A549 (cell line): ENCODE results near the gene DYNC1I1. TPM values are rescaled to one million over a fixed set of nuclear protein-coding genes. Genes with fewer than 3 reads are reported as not detected.

Source experiments
- ATAC-seq, 2 experiments: fragments of 200-7000 bp in 1 of 2; fragments of >200 bp in 1 of 2; cut with Nextera tagmentation in 1 of 2; cut with Tn5 transposase in 1 of 2; 3 replicates each; pipeline versions ENCODE4 v1.8.0 to v1.9.1; 2018 to 2020; ENCODE audit warnings: mild to moderate bottlenecking in 1 of 2, moderate library complexity in 1 of 2
- CTCF ChIA-PET: fragments of 300-600 bp; sonication (Branson Sonifier 250); formaldehyde crosslinking; extraction: SDS; loops from one replicate; lab custom pipeline; 2021; ENCODE audit warnings: antibody characterized with exemption, inconsistent platforms; lab: Yijun Ruan, JAX
- POLR2A ChIA-PET: fragments of 350-600 bp; formaldehyde crosslinking; extraction: SDS; loops from one replicate; lab custom pipeline; 2021; ENCODE audit warnings: antibody characterized with exemption, inconsistent platforms; lab: Yijun Ruan, JAX
- DNase-seq, 2 experiments: peaks; one replicate each; pipeline versions ENCODE4 v3.0.0 to v3.0.0-alpha.2; 2011 to 2016; ENCODE audit warnings: low read depth in 1 of 2, low spot score in 1 of 2
- FAIRE-seq: peaks from 2 replicates; lab custom pipeline; 2011; peaks lifted over from hg19 to GRCh38; lab: Jason Lieb, UNC
- H3K27ac ChIP-seq, 2 experiments: fragments of >200 bp; sonication (Bioruptor Twin); formaldehyde crosslinking; 3 replicates each; pipeline ENCODE4 v1.5.1; 2016 to 2017
- H3K4me1 ChIP-seq: fragments of >200 bp; sonication (Bioruptor Twin); formaldehyde crosslinking; 3 replicates; pipeline ENCODE4 v1.6.1; 2016
- H3K4me2 ChIP-seq: fragments of >200 bp; sonication (Bioruptor Twin); formaldehyde crosslinking; 3 replicates; pipeline ENCODE4 v1.6.1; 2016
- H3K4me3 ChIP-seq: fragments of >200 bp; sonication (Bioruptor Twin); formaldehyde crosslinking; 3 replicates; pipeline ENCODE4 v1.5.1; 2016
- H3K9me3 ChIP-seq: fragments of >200 bp; sonication (Bioruptor Twin); formaldehyde crosslinking; 3 replicates; pipeline ENCODE4 v1.6.1; 2016
- ATOH8 ChIP-seq: fragments of 250-450 bp; sonication (Bioruptor Pico); IDR thresholded peaks from 2 replicates; pipeline ENCODE4 v1.5.0; 2020; ENCODE audit warnings: low read depth, mild to moderate bottlenecking, moderate library complexity
- CBX2 ChIP-seq: fragments of 200-600 bp; sonication (generic); IDR thresholded peaks from 2 replicates; pipeline ENCODE4 v1.6.1; 2016; ENCODE audit warnings: low read depth, mild to moderate bottlenecking, borderline replicate concordance
- E2F6 ChIP-seq: IDR thresholded peaks from 2 replicates; pipeline ENCODE4 v1.6.1; 2012; ENCODE audit warnings: low read depth, borderline replicate concordance
- EHF ChIP-seq: fragments of 250-450 bp; sonication (Bioruptor Pico); IDR thresholded peaks from 2 replicates; pipeline ENCODE4 v1.5.0; 2020; ENCODE audit warnings: mild to moderate bottlenecking
- EHMT2 ChIP-seq: fragments of 200-600 bp; sonication (generic); IDR thresholded peaks from 2 replicates; pipeline ENCODE4 v1.6.1; 2016; ENCODE audit warnings: antibody characterized with exemption, low read depth, mild to moderate bottlenecking, moderate library complexity
- ELK1 ChIP-seq: fragments of 150-350 bp; IDR thresholded peaks from 2 replicates; pipeline ENCODE4 v1.6.1; 2014; ENCODE audit warnings: low read depth, mild to moderate bottlenecking, low read length
- FOSB ChIP-seq: fragments of 250-450 bp; sonication (Bioruptor Pico); IDR thresholded peaks from 2 replicates; pipeline ENCODE4 v1.5.0; 2020; ENCODE audit warnings: mild to moderate bottlenecking, moderate library complexity
- FOSL2 ChIP-seq, 2 experiments: fragments of 450-650 bp in 1 of 2; fragments of >200 bp in 1 of 2; sonication (Bioruptor Twin) in 1 of 2; formaldehyde crosslinking; IDR thresholded peaks; 2 replicates each; pipeline versions ENCODE4 v1.5.0 to v1.6.1; 2016 to 2020; ENCODE audit warnings: mild to moderate bottlenecking in 1 of 2, moderate library complexity in 1 of 2
- HES2 ChIP-seq: fragments of >200 bp; sonication (Bioruptor Twin); formaldehyde crosslinking; IDR thresholded peaks from 2 replicates; pipeline ENCODE4 v1.6.1; 2016
- HEYL ChIP-seq: fragments of 250-450 bp; sonication (Bioruptor Pico); IDR thresholded peaks from 2 replicates; pipeline ENCODE4 v1.8.0; 2021; ENCODE audit warnings: mild to moderate bottlenecking, moderate library complexity
- HOXB5 ChIP-seq: fragments of 250-450 bp; sonication (Bioruptor Pico); IDR thresholded peaks from 2 replicates; pipeline ENCODE4 v1.5.0; 2020; ENCODE audit warnings: mild to moderate bottlenecking, moderate library complexity
- JUN ChIP-seq, 2 experiments: fragments of >200 bp; sonication (Bioruptor Twin); formaldehyde crosslinking; IDR thresholded peaks; 2 replicates in 1 of 2; 3 replicates in 1 of 2; pipeline ENCODE4 v1.6.1; 2016 to 2017
- JUNB ChIP-seq: fragments of >200 bp; sonication (Bioruptor Twin); formaldehyde crosslinking; IDR thresholded peaks from 2 replicates; pipeline ENCODE4 v1.6.1; 2016
- KDM1A ChIP-seq: fragments of 200-600 bp; sonication (generic); IDR thresholded peaks from 2 replicates; pipeline ENCODE4 v1.6.1; 2016; ENCODE audit warnings: low read depth, mild to moderate bottlenecking
- MAFK ChIP-seq: fragments of 450-650 bp; IDR thresholded peaks from 2 replicates; pipeline ENCODE4 v1.6.1; 2014; ENCODE audit not compliant: partially characterized antibody
- MAZ ChIP-seq: fragments of 150-350 bp; IDR thresholded peaks from 2 replicates; pipeline ENCODE4 v1.6.1; 2014; ENCODE audit warnings: antibody characterized with exemption, low read depth, low read length, borderline replicate concordance
- MYC ChIP-seq: IDR thresholded peaks from 2 replicates; pipeline ENCODE4 v1.6.1; 2012; ENCODE audit warnings: mild to moderate bottlenecking, inconsistent platforms, low read length, improper control_type of control experiment, borderline replicate concordance
- NR3C1 ChIP-seq: fragments of >200 bp; sonication (Bioruptor Twin); formaldehyde crosslinking; IDR thresholded peaks from 3 replicates; pipeline ENCODE4 v1.6.1; 2017
- POLR2A ChIP-seq: IDR thresholded peaks from 2 replicates; pipeline ENCODE4 v1.6.1; 2012; ENCODE audit warnings: mild to moderate bottlenecking, low read length
- RAD21 ChIP-seq, 2 experiments: fragments of >200 bp in 1 of 2; sonication (Bioruptor Twin) in 1 of 2; formaldehyde crosslinking in 1 of 2; IDR thresholded peaks in 1 of 2; conservative IDR thresholded peaks in 1 of 2; 2 replicates in 1 of 2; 3 replicates in 1 of 2; pipeline ENCODE4 v1.6.1; 2012 to 2018; ENCODE audit warnings: inconsistent platforms in 1 of 2
- RARB ChIP-seq: fragments of 250-450 bp; sonication (Bioruptor Pico); IDR thresholded peaks from 2 replicates; pipeline ENCODE4 v1.8.0; 2021; ENCODE audit warnings: mild to moderate bottlenecking, moderate library complexity
- RFX5 ChIP-seq: fragments of 450-650 bp; IDR thresholded peaks from 2 replicates; pipeline ENCODE4 v1.7.1; 2014; ENCODE audit warnings: antibody characterized with exemption, mild to moderate bottlenecking, moderate library complexity
- RNF2 ChIP-seq: fragments of 200-600 bp; sonication (generic); IDR thresholded peaks from 2 replicates; pipeline ENCODE4 v1.6.1; 2016; ENCODE audit warnings: low read depth, mild to moderate bottlenecking, antibody characterized with exemption, moderate library complexity, borderline replicate concordance
- TFCP2L1 ChIP-seq: fragments of 250-450 bp; sonication (Bioruptor Pico); IDR thresholded peaks from 2 replicates; pipeline ENCODE4 v1.5.0; 2021; ENCODE audit warnings: mild to moderate bottlenecking
- WGBS: methylation state at CpG from one replicate; pipeline ENCODE4 v1.1.6; 2017; ENCODE audit errors: missing lambda C conversion rate; 5-methylcytosine and 5-hydroxymethylcytosine counted together
- polyA plus RNA-seq, 4 experiments: library from polyadenylated mRNA; depleted of rRNA in 3 of 4; stranded (reverse); fragments of >200 nt; fragmentation: RNase III in 1 of 4; extraction: RNeasy Plus Mini Kit Qiagen cat#74134 plus additional on column Dnase treatment in 1 of 4; gene quantifications; 2 replicates in 3 of 4; 3 replicates in 1 of 4; pipeline ENCODE4 v1.2.3, GENCODE V29; 2011 to 2017

The DYNC1I1 gene
- polyA plus RNA-seq, 2 of the 4 experiments (the other 2 are of a cell fraction) = 0.04 TPM; not detected in 1

GRCh38 chr7:95977994-95978393, 205.6 kb downstream of the DYNC1I1 start (continued):
- no peak for TF ChIP-seq MAZ
- no peak for TF ChIP-seq RFX5
- TF ChIP-seq FOSB (CRISPR knock-in tag) = no peak
- TF ChIP-seq HOXB5 (CRISPR knock-in tag) = no peak
- no peak for TF ChIP-seq EHF (CRISPR knock-in tag)
- no peak for TF ChIP-seq HES2
- no peak for TF ChIP-seq E2F6
- no peak for TF ChIP-seq ATOH8
- TF ChIP-seq CBX2 = no peak
- no peak for TF ChIP-seq RNF2
- TF ChIP-seq, all 56 proteins: peak for 0

GRCh38 chr7:95980167-95980566, 207.8 kb downstream of the DYNC1I1 start:
- Histone ChIP-seq H3K4me3 (no peak overlapping the region), H3K27ac (no peak overlapping the region), H3K4me1 (no peaks in the 10 kb centered on the region), H3K4me2 (no peak overlapping the region), H3K9me3 (no peaks in the 10 kb centered on the region)
- TF ChIP-seq MYC (no peak), MAFK (peak; percentile 9)
- ChIA-PET CTCF (no interaction called here), POLR2A (no interaction called here)
- WGBS = 39% methylated on average over 5 of the region's 5 CpGs
- FAIRE-seq (no peak), ATAC-seq (no peak), DNase-seq (no peak)

- no peak for FAIRE-seq
- TF ChIP-seq TFCP2L1 (CRISPR knock-in tag) = no peak
- no peak for TF ChIP-seq FOSL2 (IDR thresholded peaks at IDR 0.05)
- TF ChIP-seq FOSL2 (CRISPR knock-in tag; IDR thresholded peaks at IDR 0.05) = no peak
- no peak for TF ChIP-seq POLR2A
- TF ChIP-seq RAD21 (conservative IDR thresholded peaks at IDR 0.05 in 1 of 2, IDR thresholded peaks at IDR 0.05 in 1 of 2) = no peak
- no peak for TF ChIP-seq HEYL
- no peak for TF ChIP-seq JUNB
- ChIA-PET POLR2A (no interaction called here), CTCF (no interaction called here)
- ATAC-seq = no peak
- no peak for DNase-seq
- WGBS = 32% methylated on average over 1 of the region's 1 CpG
- Histone ChIP-seq H3K4me1 (no peaks in the 10 kb centered on the region), H3K4me2 (no peak overlapping the region), H3K4me3 (no peak overlapping the region), H3K9me3 (no peaks in the 10 kb centered on the region), H3K27ac (no peak overlapping the region)
Measured at GRCh38 chr7:95980706-95981105, 208.4 kb downstream of the DYNC1I1 start.

- FAIRE-seq = no peak
Measured at GRCh38 chr7:95986178-95986764, 213.9 kb downstream of the DYNC1I1 start.

More at GRCh38 chr7:95986178-95986764, 213.9 kb downstream of the DYNC1I1 start:
- TF ChIP-seq FOSB (CRISPR knock-in tag) = no peak
- TF ChIP-seq ELK1 = no peak
- no peak for TF ChIP-seq NR3C1
- TF ChIP-seq KDM1A = no peak
- TF ChIP-seq RARB (CRISPR knock-in tag) = no peak
- no peak for TF ChIP-seq EHMT2
- no peak for TF ChIP-seq JUN (IDR thresholded peaks at IDR 0.05)
- DNase-seq (no peak), ATAC-seq (no peak)
- POLR2A ChIA-PET = no interaction called here
- Histone ChIP-seq H3K9me3 (no peaks in the 10 kb centered on the region), H3K4me1 (no peaks in the 10 kb centered on the region), H3K4me2 (no peak overlapping the region), H3K4me3 (no peak overlapping the region), H3K27ac (no peak overlapping the region)
- CTCF ChIA-PET = interaction anchor here (0.8 kb wide), 1 partner anchor 1131 kb away, joined by 3 read pairs; no protein-coding TSS in a partner anchor
- WGBS = 32% methylated on average over 6 of the region's 6 CpGs
